H9 (cell line): ENCODE data around the gene EGLN3. TPM values are rescaled to one million over a fixed set of nuclear protein-coding genes. Genes with fewer than 3 reads are reported as not detected.

Experiments used
- DNase-seq: peaks from one replicate; pipeline ENCODE4 v3.0.0-alpha.2; 2017
- H2AFZ ChIP-seq: one replicate; pipeline ENCODE4 v1.6.1; 2013; ENCODE audit warnings: mild to moderate bottlenecking, low read length, control low read depth, moderate library complexity
- H2AK5ac ChIP-seq: 2 replicates; pipeline ENCODE4 v1.6.1; 2013; ENCODE audit warnings: low read length, control low read depth, mixed read lengths; ENCODE audit not compliant: insufficient read length
- H2BK120ac ChIP-seq: one replicate; pipeline ENCODE4 v1.6.1; 2013; ENCODE audit warnings: low read depth, mild to moderate bottlenecking, low read length, control low read depth, inconsistent platforms; ENCODE audit not compliant: poor library complexity, severe bottlenecking
- H2BK12ac ChIP-seq: 2 replicates; pipeline ENCODE4 v1.6.1; 2013; ENCODE audit warnings: low read length, control low read depth, mixed read lengths, low read depth; ENCODE audit not compliant: insufficient read length
- H2BK15ac ChIP-seq: 2 replicates; pipeline ENCODE4 v1.6.1; 2013; ENCODE audit warnings: low read depth, low read length, control low read depth
- H2BK20ac ChIP-seq: one replicate; pipeline ENCODE4 v1.6.1; 2013; ENCODE audit warnings: low read depth, mild to moderate bottlenecking, low read length, control low read depth, inconsistent platforms; ENCODE audit not compliant: poor library complexity, severe bottlenecking
- H2BK5ac ChIP-seq: 2 replicates; pipeline ENCODE4 v1.6.1; 2013; ENCODE audit warnings: low read length, control low read depth, mixed read lengths; ENCODE audit not compliant: insufficient read length
- H3K14ac ChIP-seq: 2 replicates; pipeline ENCODE4 v1.6.1; 2013; ENCODE audit warnings: low read length, control low read depth; ENCODE audit not compliant: insufficient read depth
- H3K18ac ChIP-seq: 2 replicates; pipeline ENCODE4 v1.6.1; 2013; ENCODE audit warnings: low read depth, mild to moderate bottlenecking, mixed read lengths, low read length, control low read depth; ENCODE audit not compliant: insufficient read length
- H3K23ac ChIP-seq: 2 replicates; pipeline ENCODE4 v1.6.1; 2013; ENCODE audit warnings: low read length, control low read depth, mixed read lengths, low read depth; ENCODE audit not compliant: insufficient read length
- H3K23me2 ChIP-seq: 2 replicates; pipeline ENCODE4 v1.6.1; 2013; ENCODE audit warnings: low read depth, mild to moderate bottlenecking, mixed read lengths, low read length, control low read depth; ENCODE audit not compliant: insufficient read length, poor library complexity, severe bottlenecking
- H3K27ac ChIP-seq: 2 replicates; pipeline ENCODE4 v1.5.1; 2013; ENCODE audit warnings: low read length, control low read depth, mixed read lengths, low read depth; ENCODE audit not compliant: insufficient read length
- H3K27me3 ChIP-seq: 2 replicates; pipeline ENCODE4 v1.6.1; 2013; ENCODE audit warnings: low read length, control low read depth, inconsistent platforms; ENCODE audit not compliant: insufficient read depth
- H3K4ac ChIP-seq: 2 replicates; pipeline ENCODE4 v1.6.1; 2013; ENCODE audit warnings: low read depth, mild to moderate bottlenecking, control low read depth, inconsistent platforms, low read length, moderate library complexity
- H3K4me1 ChIP-seq: 2 replicates; pipeline ENCODE4 v1.6.1; 2013; ENCODE audit warnings: low read length, control low read depth, inconsistent platforms; ENCODE audit not compliant: insufficient read depth
- H3K4me2 ChIP-seq: 2 replicates; pipeline ENCODE4 v1.6.1; 2013; ENCODE audit warnings: low read length, control low read depth, mixed read lengths; ENCODE audit not compliant: insufficient read length, insufficient read depth
- H3K56ac ChIP-seq: 2 replicates; pipeline ENCODE4 v1.6.1; 2013; ENCODE audit warnings: low read depth, mild to moderate bottlenecking, mixed read lengths, low read length, control low read depth; ENCODE audit not compliant: insufficient read length
- H3K79me1 ChIP-seq: 2 replicates; pipeline ENCODE4 v1.6.1; 2013; ENCODE audit warnings: low read depth, mild to moderate bottlenecking, moderate library complexity, low read length, control low read depth, inconsistent platforms; ENCODE audit not compliant: insufficient read depth, poor library complexity, severe bottlenecking
- H3K79me2 ChIP-seq: 2 replicates; pipeline ENCODE4 v1.6.1; 2013; ENCODE audit warnings: low read length, control low read depth, inconsistent platforms; ENCODE audit not compliant: insufficient read depth
- H3K9ac ChIP-seq: 2 replicates; pipeline ENCODE4 v1.6.1; 2013; ENCODE audit warnings: low read length, control low read depth, mixed read lengths; ENCODE audit not compliant: insufficient read length; ENCODE audit errors: extremely low read depth
- H3K9me3 ChIP-seq: one replicate; pipeline ENCODE4 v1.6.1; 2013; ENCODE audit warnings: low read depth, low read length, inconsistent platforms; ENCODE audit not compliant: control insufficient read depth
- H3T11ph ChIP-seq: one replicate; pipeline ENCODE4 v1.6.1; 2013; ENCODE audit warnings: mild to moderate bottlenecking, low read length, control low read depth, inconsistent platforms
- H4K20me1 ChIP-seq: one replicate; pipeline ENCODE4 v1.6.1; 2013; ENCODE audit not compliant: control insufficient read depth, insufficient read length, insufficient read depth
- H4K5ac ChIP-seq: 2 replicates; pipeline ENCODE4 v1.6.1; 2013; ENCODE audit warnings: low read depth, mild to moderate bottlenecking, mixed read lengths, low read length, control low read depth; ENCODE audit not compliant: insufficient read length
- H4K8ac ChIP-seq: replicated peaks from 2 replicates; pipeline ENCODE4 v1.6.1; 2013; ENCODE audit warnings: low read length, control low read depth, mixed read lengths, low read depth; ENCODE audit not compliant: insufficient read length
- H4K91ac ChIP-seq: 2 replicates; pipeline ENCODE4 v1.6.1; 2013; ENCODE audit warnings: low read depth, mild to moderate bottlenecking, moderate library complexity, mixed read lengths, low read length, control low read depth; ENCODE audit not compliant: insufficient read length
- H3K27ac Mint-ChIP-seq, 3 experiments: 2 replicates in 2 of 3; 3 replicates in 1 of 3; pipeline ENCODE4 v1.8.0; 2020 to 2021; ENCODE audit warnings: mixed read lengths in 3 of 3, mild to moderate bottlenecking in 1 of 3, moderate library complexity in 1 of 3
- H3K27me3 Mint-ChIP-seq: 2 replicates; pipeline ENCODE4 v1.8.0; 2021; ENCODE audit warnings: low read depth, mild to moderate bottlenecking, moderate library complexity, mixed read lengths
- H3K36me3 Mint-ChIP-seq, 3 experiments: 2 replicates in 2 of 3; 3 replicates in 1 of 3; pipeline ENCODE4 v1.8.0; 2020 to 2021; ENCODE audit warnings: low read depth in 3 of 3, mixed read lengths in 3 of 3; ENCODE audit not compliant: insufficient read depth in 1 of 3
- H3K4me1 Mint-ChIP-seq, 2 experiments: 2 replicates each; pipeline ENCODE4 v1.8.0; 2020; ENCODE audit warnings: mixed read lengths in 2 of 2
- H3K4me3 Mint-ChIP-seq, 2 experiments: 2 replicates in 1 of 2; 3 replicates in 1 of 2; pipeline ENCODE4 v1.8.0; 2020 to 2021; ENCODE audit warnings: mild to moderate bottlenecking in 2 of 2, mixed read lengths in 2 of 2, moderate library complexity in 1 of 2
- H3K9me3 Mint-ChIP-seq, 2 experiments: 2 replicates in 1 of 2; 3 replicates in 1 of 2; pipeline ENCODE4 v1.8.0; 2020; ENCODE audit warnings: mild to moderate bottlenecking in 2 of 2, mixed read lengths in 2 of 2, moderate library complexity in 1 of 2
- CTCF ChIP-seq: fragments of 200-600 bp; sonication (generic); conservative IDR thresholded peaks from 3 replicates; pipeline ENCODE4 v1.8.0; 2021; ENCODE audit warnings: antibody characterized with exemption, mild to moderate bottlenecking
- WGBS: extraction: QIAGEN DNeasy Blood & Tissue Kit; methylation state at CpG from one replicate; pipeline ENCODE4 v1.1.7; 2013; ENCODE audit warnings: missing lambda C conversion rate, low lambda C conversion rate, mixed read lengths; ENCODE audit not compliant: insufficient read length; ENCODE audit errors: extremely low coverage; 5-methylcytosine and 5-hydroxymethylcytosine counted together
- total RNA-seq: library from RNA; stranded (reverse); gene quantifications from 2 replicates; pipeline ENCODE4 v1.2.1, GENCODE V29; 2021

EGLN3 gene
- total RNA-seq, 1 experiment from 2014 or later: 19.8 TPM

- Histone ChIP-seq H2BK120ac (no peak overlapping the region), H4K20me1 (no peaks in the 10 kb centered on the region), H3K79me2 (peaks cover 6% of the 10 kb centered on the region; the same call in 1 of the 2 replicates), H3K56ac (no peak overlapping the region), H3K4me1 (peaks cover 27% of the 10 kb centered on the region; the same call in 1 of the 2 replicates), H3K27ac (peak overlapping the region; percentile 16), H3K18ac (peak overlapping the region; percentile 82), H4K8ac (no peak overlapping the region), H3K4ac (no peak overlapping the region), H2BK20ac (no peak overlapping the region), H2BK12ac (no peak overlapping the region), H3K4me2 (peak overlapping the region; percentile 33), H2AFZ (no peak overlapping the region), H3K23me2 (no peaks in the 10 kb centered on the region), H2BK5ac (no peak overlapping the region), H3K9me3 (no peaks in the 10 kb centered on the region), H3K27me3 (no peaks in the 10 kb centered on the region), H3T11ph (no peak overlapping the region), H4K91ac (no peak overlapping the region), H2BK15ac (no peak overlapping the region), H3K14ac (peak overlapping the region; percentile 86; the same call in 1 of the 2 replicates), H2AK5ac (no peak overlapping the region), H4K5ac (no peak overlapping the region), H3K23ac (no peak overlapping the region), H3K79me1 (no peaks in the 10 kb centered on the region), H3K9ac (no peak overlapping the region)
- H3K27me3 Mint-ChIP-seq: no peaks in the 10 kb centered on the region
- no peak for TF ChIP-seq CTCF
- H3K27ac Mint-ChIP-seq: peak overlapping the region; percentile 80 to 99 (median 95)
- WGBS: no CpG with 5 or more reads among the region's 20 CpGs
- peaks cover 0 to 11% (median 0%) of the 10 kb centered on the region in 3 experiments; a peak in 3 of 7 replicates for H3K36me3 Mint-ChIP-seq
- peaks cover 80 to 89% of the 10 kb centered on the region in 2 experiments for H3K4me1 Mint-ChIP-seq
- H3K4me3 Mint-ChIP-seq: peak overlapping the region; percentile 51 to 54
- peak; percentile 68 for DNase-seq
- H3K9me3 Mint-ChIP-seq: no peaks in the 10 kb centered on the region
Measured at GRCh38 chr14:33938131-33938949, 12.5 kb downstream of the EGLN3 start.
